HG03139 (cell line): Measurements from ENCODE around the gene LTB4R.

Experiments
- ATAC-seq: cut with Tn5 transposase; IDR thresholded peaks from one replicate; pipeline ENCODE4 v1.9.1; 2021; ENCODE audit not compliant: unreplicated experiment

Gene LTB4R

DNA sequence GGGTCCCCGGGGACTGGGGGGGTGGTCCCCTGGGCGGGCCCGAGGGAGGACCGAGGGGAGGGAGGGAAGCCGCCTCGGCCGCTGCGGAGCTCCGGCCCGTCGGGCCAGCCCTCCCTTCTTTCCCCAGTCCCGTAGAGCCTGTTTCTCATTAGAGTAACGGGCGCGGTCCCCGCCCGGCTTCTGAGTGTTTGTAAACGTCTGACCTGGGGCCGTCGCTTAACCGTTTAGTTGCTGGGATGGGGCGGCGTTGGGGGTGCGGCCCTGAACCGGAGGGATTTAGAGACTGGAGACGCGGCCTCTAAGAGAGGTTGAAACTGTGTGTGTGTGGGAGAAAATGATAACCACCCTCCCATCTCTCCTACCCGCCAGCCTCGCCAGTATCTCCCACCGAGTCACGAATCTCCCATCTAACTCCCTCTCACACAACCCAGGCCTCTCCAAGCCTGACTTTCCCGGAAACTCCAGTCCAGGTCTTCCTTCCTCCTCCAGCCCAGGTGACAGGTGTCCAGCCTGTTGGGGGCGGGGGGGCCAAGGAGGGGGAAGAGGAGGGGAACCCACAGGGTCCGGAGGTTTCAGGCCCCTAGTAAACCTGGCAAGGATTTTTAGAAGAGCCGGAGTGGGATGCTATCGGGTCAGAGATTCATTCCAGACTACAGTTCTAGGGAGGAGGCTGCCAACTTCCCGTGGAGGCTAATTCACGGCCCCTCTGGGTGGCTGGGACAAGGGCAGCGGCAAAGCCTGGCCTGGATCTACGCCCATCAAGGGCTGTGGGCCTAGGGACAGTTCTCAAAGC, 55.6 kb downstream of the LTB4R start:
- ATAC-seq, result peak; percentile 41
